H1 (cell line): ENCODE measurements around the gene HSPA4. TPM values are rescaled to one million over a fixed set of nuclear protein-coding genes. Genes with fewer than 3 reads are reported as not detected.

Source experiments
- CTCF ChIA-PET: fragments of 300-600 bp; sonication (Branson Sonifier 250); formaldehyde crosslinking; loops from one replicate; lab custom pipeline; 2021; ENCODE audit not compliant: partially characterized antibody; lab: Charles Lee
- POLR2A ChIA-PET: fragments of 300-600 bp; sonication (Branson Sonifier 250); formaldehyde crosslinking; loops from one replicate; lab custom pipeline; 2021; ENCODE audit warnings: inconsistent platforms; ENCODE audit not compliant: partially characterized antibody; lab: Charles Lee
- DNase-seq, 2 experiments: peaks; one replicate each; pipeline versions ENCODE4 v3.0.0 to v3.0.0-alpha.2; 2010 to 2022; ENCODE audit warnings: low spot score in 2 of 2, low read depth in 1 of 2, mixed read lengths in 1 of 2
- FAIRE-seq: peaks from 2 replicates; lab custom pipeline; 2011; peaks lifted over from hg19 to GRCh38; lab: Jason Lieb, UNC
- H2AFZ ChIP-seq: 2 replicates; pipeline ENCODE4 v1.8.1; 2012; ENCODE audit warnings: low read length, inconsistent platforms
- H2AK5ac ChIP-seq: 2 replicates; pipeline ENCODE4 v1.6.1; 2013; ENCODE audit warnings: low read depth, low read length
- H2BK120ac ChIP-seq: replicated peaks from 2 replicates; pipeline ENCODE3; 2013; ENCODE audit warnings: low read depth, low read length, inconsistent platforms
- H2BK12ac ChIP-seq: 2 replicates; pipeline ENCODE4 v1.6.1; 2013; ENCODE audit warnings: low read depth, low read length
- H2BK15ac ChIP-seq: 2 replicates; pipeline ENCODE4 v1.6.1; 2013; ENCODE audit warnings: low read length
- H2BK20ac ChIP-seq: 2 replicates; pipeline ENCODE4 v1.6.1; 2013; ENCODE audit warnings: low read length
- H2BK5ac ChIP-seq: 2 replicates; pipeline ENCODE4 v1.6.1; 2013; ENCODE audit warnings: low read depth, low read length
- H3K14ac ChIP-seq: 2 replicates; pipeline ENCODE4 v1.6.1; 2013; ENCODE audit warnings: inconsistent platforms; ENCODE audit not compliant: insufficient read length
- H3K18ac ChIP-seq: 2 replicates; pipeline ENCODE4 v1.6.1; 2013; ENCODE audit warnings: low read length; ENCODE audit errors: extremely low read depth
- H3K23ac ChIP-seq: 2 replicates; pipeline ENCODE4 v1.6.1; 2013; ENCODE audit warnings: inconsistent platforms; ENCODE audit not compliant: insufficient read length
- H3K23me2 ChIP-seq: 2 replicates; pipeline ENCODE4 v1.6.1; 2013; ENCODE audit warnings: low read depth, low read length
- H3K27ac ChIP-seq: 2 replicates; pipeline ENCODE4 v1.6.1; 2011; ENCODE audit warnings: low read depth, low read length, inconsistent platforms
- H3K27me3 ChIP-seq, 4 experiments: replicated peaks in 1 of 4; 1 replicate in 1 of 4; 2 replicates in 3 of 4; pipeline versions ENCODE4 v1.6.1 to v1.8.1; 2011 to 2013; ENCODE audit warnings: low read length in 3 of 4, mild to moderate bottlenecking in 3 of 4, inconsistent platforms in 2 of 4, mixed read lengths in 2 of 4, moderate library complexity in 1 of 4; ENCODE audit not compliant: control insufficient read depth in 3 of 4, insufficient read depth in 3 of 4; ENCODE audit errors: extremely low read depth in 1 of 4
- H3K36me3 ChIP-seq, 4 experiments: 2 replicates each; pipeline versions ENCODE4 v1.6.1 to v1.8.1; 2011 to 2013; ENCODE audit warnings: mild to moderate bottlenecking in 4 of 4, low read length in 3 of 4, moderate library complexity in 2 of 4, control low read depth in 1 of 4, inconsistent platforms in 1 of 4; ENCODE audit not compliant: insufficient read depth in 4 of 4, control insufficient read depth in 2 of 4
- H3K4ac ChIP-seq: replicated peaks from 2 replicates; pipeline ENCODE3; 2013; ENCODE audit warnings: low read length, low read depth, mixed read lengths, inconsistent platforms; ENCODE audit not compliant: insufficient read length
- H3K4me1 ChIP-seq, 4 experiments: replicated peaks in 1 of 4; 1 replicate in 1 of 4; 2 replicates in 3 of 4; pipeline versions ENCODE4 v1.6.1 to v1.8.1; 2011 to 2013; ENCODE audit warnings: low read length in 3 of 4, inconsistent platforms in 2 of 4, mixed read lengths in 1 of 4; ENCODE audit not compliant: insufficient read depth in 4 of 4, control insufficient read depth in 3 of 4
- H3K4me2 ChIP-seq, 2 experiments: 2 replicates each; pipeline versions ENCODE4 v1.6.1 to v1.8.1; 2011 to 2013; ENCODE audit warnings: low read depth in 2 of 2, low read length in 2 of 2, control low read depth in 1 of 2, inconsistent platforms in 1 of 2, mild to moderate bottlenecking in 1 of 2; ENCODE audit not compliant: insufficient read depth in 1 of 2
- H3K4me3 ChIP-seq, 4 experiments: fragments of 200-600, 300-600 bp in 1 of 4; sonication (generic), shearing (Covaris generic), sonication (Bioruptor Twin) in 1 of 4; 2 replicates each; pipeline versions ENCODE4 v1.5.1 to v1.8.1; 2011 to 2016; ENCODE audit warnings: low read length in 4 of 4, low read depth in 3 of 4, control low read depth in 2 of 4, inconsistent platforms in 2 of 4, mild to moderate bottlenecking in 2 of 4, mixed read lengths in 1 of 4, moderate library complexity in 1 of 4; ENCODE audit not compliant: insufficient read depth in 2 of 4; ENCODE audit errors: extremely low read depth in 1 of 4
- H3K56ac ChIP-seq: replicated peaks from 2 replicates; pipeline ENCODE3; 2013; ENCODE audit warnings: low read depth, mild to moderate bottlenecking, mixed read lengths, low read length, inconsistent platforms; ENCODE audit not compliant: insufficient read length
- H3K79me1 ChIP-seq: 2 replicates; pipeline ENCODE4 v1.6.1; 2013; ENCODE audit warnings: low read depth, low read length, control low read depth
- H3K79me2 ChIP-seq, 2 experiments: 2 replicates each; pipeline versions ENCODE4 v1.6.1 to v1.8.1; 2012 to 2013; ENCODE audit warnings: low read length in 2 of 2, mild to moderate bottlenecking in 2 of 2, inconsistent platforms in 1 of 2; ENCODE audit not compliant: insufficient read depth in 2 of 2, control insufficient read depth in 1 of 2
- H3K9ac ChIP-seq, 4 experiments: replicated peaks in 1 of 4; 1 replicate in 1 of 4; 2 replicates in 3 of 4; pipeline versions ENCODE4 v1.6.1 to v1.8.1; 2011 to 2013; ENCODE audit warnings: low read depth in 3 of 4, low read length in 3 of 4, control low read depth in 2 of 4, mild to moderate bottlenecking in 2 of 4, moderate library complexity in 2 of 4, inconsistent platforms in 1 of 4; ENCODE audit errors: extremely low read depth in 1 of 4
- H3K9me3 ChIP-seq, 2 experiments: 2 replicates each; pipeline versions ENCODE4 v1.6.1 to v1.8.1; 2012 to 2013; ENCODE audit warnings: mild to moderate bottlenecking in 2 of 2, moderate library complexity in 2 of 2, control low read depth in 1 of 2, inconsistent platforms in 1 of 2, low read depth in 1 of 2, low read length in 1 of 2, mixed read lengths in 1 of 2; ENCODE audit not compliant: insufficient read depth in 2 of 2
- H4K20me1 ChIP-seq, 2 experiments: replicated peaks in 1 of 2; 2 replicates each; pipeline versions ENCODE3 to v1.8.1; 2011 to 2013; ENCODE audit warnings: inconsistent platforms in 2 of 2, low read length in 2 of 2, mild to moderate bottlenecking in 1 of 2; ENCODE audit not compliant: insufficient read depth in 2 of 2, control insufficient read depth in 1 of 2
- H4K5ac ChIP-seq: 2 replicates; pipeline ENCODE4 v1.6.1; 2013; ENCODE audit warnings: low read length, low read depth, mixed read lengths, inconsistent platforms; ENCODE audit not compliant: insufficient read length
- H4K8ac ChIP-seq: 2 replicates; pipeline ENCODE4 v1.8.0; 2013; ENCODE audit warnings: mild to moderate bottlenecking, moderate library complexity, low read length, inconsistent platforms; ENCODE audit not compliant: insufficient read depth; ENCODE audit errors: extremely low read depth
- H4K91ac ChIP-seq: replicated peaks from 2 replicates; pipeline ENCODE3; 2013; ENCODE audit warnings: low read length, mixed read lengths, inconsistent platforms; ENCODE audit not compliant: insufficient read length
- BACH1 ChIP-seq: IDR thresholded peaks from 2 replicates; pipeline ENCODE4 v1.6.1; 2012; ENCODE audit warnings: low read length, improper control_type of control experiment
- CBX8 ChIP-seq: fragments of 300-800, 300-1000 bp; sonication (generic); IDR thresholded peaks from 2 replicates; pipeline ENCODE4 v1.7.1; 2016; ENCODE audit warnings: low read depth, low read length, borderline replicate concordance
- GABPA ChIP-seq: IDR thresholded peaks from 2 replicates; pipeline ENCODE4 v1.6.1; 2011; ENCODE audit warnings: mild to moderate bottlenecking, low read length, moderate library complexity, borderline replicate concordance; ENCODE audit not compliant: insufficient read depth
- HDAC2 ChIP-seq, 2 experiments: fragments of 300-600 bp in 1 of 2; sonication (generic) in 1 of 2; IDR thresholded peaks; 2 replicates each; pipeline ENCODE4 v1.6.1; 2011 to 2012; ENCODE audit warnings: low read depth in 2 of 2, low read length in 2 of 2, mild to moderate bottlenecking in 2 of 2, moderate library complexity in 2 of 2, borderline replicate concordance in 1 of 2, inconsistent platforms in 1 of 2
- KDM4A ChIP-seq: IDR thresholded peaks from one replicate; pipeline ENCODE4 v1.7.1; 2012; ENCODE audit warnings: low read depth, mild to moderate bottlenecking, moderate library complexity, low read length, inconsistent platforms; ENCODE audit not compliant: severe bottlenecking
- MAFK ChIP-seq: IDR thresholded peaks from 2 replicates; pipeline ENCODE4 v1.6.1; 2012; ENCODE audit warnings: low read depth, mild to moderate bottlenecking, improper control_type of control experiment, low read length
- SRF ChIP-seq: IDR thresholded peaks from 2 replicates; pipeline ENCODE4 v1.6.1; 2011; ENCODE audit warnings: mild to moderate bottlenecking, low read depth, low read length, moderate library complexity
- SUZ12 ChIP-seq: fragments of 200-600 bp; sonication (generic); IDR thresholded peaks from 2 replicates; pipeline ENCODE4 v1.6.1; 2012; ENCODE audit warnings: mild to moderate bottlenecking, inconsistent platforms, low read length, moderate library complexity, mixed read lengths
- TAF7 ChIP-seq: optimal IDR thresholded peaks from 2 replicates; pipeline ENCODE3; 2011; ENCODE audit warnings: low read depth, mild to moderate bottlenecking, inconsistent platforms, low read length, moderate library complexity, borderline replicate concordance
- ZNF274 ChIP-seq: IDR thresholded peaks from 2 replicates; pipeline ENCODE4 v1.7.0; 2012; ENCODE audit warnings: low read length, borderline replicate concordance; ENCODE audit errors: extremely low read depth
- WGBS, 2 experiments: shearing (Covaris generic) in 1 of 2; methylation state at CpG; one replicate each; pipeline versions ENCODE4 v1.1.6 to v1.1.7; 2013 to 2015; ENCODE audit warnings: low lambda C conversion rate in 2 of 2, mixed read lengths in 2 of 2, inconsistent platforms in 1 of 2, low coverage in 1 of 2, missing lambda C conversion rate in 1 of 2; ENCODE audit not compliant: insufficient replicate concordance in 2 of 2, insufficient coverage in 1 of 2, insufficient read length in 1 of 2; ENCODE audit errors: extremely low coverage in 1 of 2, missing lambda C conversion rate in 1 of 2; 5-methylcytosine and 5-hydroxymethylcytosine counted together
- polyA plus RNA-seq, 7 experiments: library from polyadenylated mRNA; depleted of rRNA in 3 of 7; stranded (reverse) in 5 of 7; unstranded in 2 of 7; fragments of >200 nt in 5 of 7; fragments of 200-250 nt in 2 of 7; gene quantifications; 1 replicate in 5 of 7; 2 replicates in 1 of 7; 4 replicates in 1 of 7; pipeline versions ENCODE4 v1.2.1 to v1.2.3, GENCODE V29; 2011 to 2013; ENCODE audit warnings: missing spikeins in 2 of 7, mixed read lengths in 2 of 7
- total RNA-seq: library from RNA; stranded (reverse); fragmentation: NEBNext Ultra II Directional; extraction: Animal tissue kit (Norgen Biotek cat#: 25700); gene quantifications from 2 replicates; pipeline ENCODE4 v1.2.1, GENCODE V29; 2021

Gene HSPA4
- total and polyA plus RNA-seq, 2 of the 8 experiments (the other 6 are each of a cell fraction or from before 2014, with no cell fraction given), result 28.9 to 445 TPM

DNA sequence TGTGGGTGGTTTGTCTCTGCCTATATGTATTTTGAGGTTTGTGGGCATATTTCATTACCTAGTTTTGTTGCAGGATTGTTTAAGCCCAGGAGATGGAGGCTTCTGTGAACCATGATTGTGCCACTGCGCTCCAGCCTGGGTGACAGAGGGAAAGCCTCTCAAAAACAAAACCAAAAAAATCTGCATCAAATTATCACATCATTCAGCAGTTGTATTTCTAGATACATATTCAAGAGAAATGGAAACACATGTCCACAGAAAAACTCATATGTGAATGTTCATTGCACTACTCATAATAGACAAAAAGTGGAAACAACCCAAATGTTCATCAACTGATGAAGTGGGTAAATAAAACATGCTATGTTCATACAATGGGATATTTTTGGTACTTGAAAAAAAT lies 29.9 kb downstream of the HSPA4 start:
- DNase-seq (no peak), FAIRE-seq (no peak)
- no peak overlapping the region for H3K4me3 ChIP-seq
- no peak overlapping the region for H3K14ac ChIP-seq
- peaks cover 6 to 89% of the 10 kb centered on the region in 2 experiments; a peak in 3 of 4 replicates for H3K79me2 ChIP-seq
- H4K91ac ChIP-seq, result no peak overlapping the region
- H3K56ac ChIP-seq, result no peak overlapping the region
- no peak overlapping the region for H3K4me2 ChIP-seq
- no peak overlapping the region for H2BK5ac ChIP-seq
- peaks cover 7 to 48% (median 23%) of the 10 kb centered on the region in 4 experiments; a peak in 6 of 8 replicates for H3K36me3 ChIP-seq
- no peak overlapping the region for H3K23ac ChIP-seq
- peaks cover 0 to 3% (median 1%) of the 10 kb centered on the region in 4 experiments; a peak in 1 of 7 replicates for H3K4me1 ChIP-seq
- H2BK120ac ChIP-seq, result no peak overlapping the region
- ChIA-PET CTCF (no interaction called here), POLR2A (interaction anchor here (1.5 kb wide), 1 partner anchor 10 kb away, joined by 3 read pairs; no protein-coding TSS in a partner anchor)
- peaks cover 7 to 12% of the 10 kb centered on the region in 2 experiments for H4K20me1 ChIP-seq
- no peaks in the 10 kb centered on the region for H3K23me2 ChIP-seq
- H2AK5ac ChIP-seq, result no peak overlapping the region
- WGBS, 2 experiments, result 94% methylated on average over 1 of the region's 1 CpG; no CpG with 5 or more reads in 1 of the 2 experiments
- no peaks in the 10 kb centered on the region for H3K9me3 ChIP-seq
- H3K27me3 ChIP-seq, result no peaks in the 10 kb centered on the region
- no peak overlapping the region for H4K5ac ChIP-seq
- H3K79me1 ChIP-seq, result peaks cover 3% of the 10 kb centered on the region; the same call in 1 of the 2 replicates
- H3K4ac ChIP-seq, result no peak overlapping the region
- no peak overlapping the region for H2BK15ac ChIP-seq
- no peak overlapping the region for H4K8ac ChIP-seq
- H2BK12ac ChIP-seq, result no peak overlapping the region
- no peak overlapping the region for H2AFZ ChIP-seq
- no peak overlapping the region for H3K27ac ChIP-seq
- no peak overlapping the region for H3K18ac ChIP-seq
- H3K9ac ChIP-seq, result no peak overlapping the region
- no peak overlapping the region for H2BK20ac ChIP-seq
- TF ChIP-seq GABPA (no peak), BACH1 (no peak), SUZ12 (no peak), CBX8 (no peak), SRF (no peak), MAFK (no peak), KDM4A (no peak), HDAC2 (IDR thresholded peaks at IDR 0.05; ENCODE audit: borderline replicate concordance in 1 of 2, low read depth in 2 of 2, low read length in 2 of 2) (no peak), ZNF274 (no peak), TAF7 (no peak)
